Endothelial cell of umbilical vein (primary cell): ENCODE results near the gene ERBB2. TPM values are rescaled to one million over a fixed set of nuclear protein-coding genes. Genes with fewer than 3 reads are reported as not detected.

Experiments used
- BruUV-seq: library from RNA; stranded (reverse); fragments of 400-500 nt; replicated peaks from 2 replicates; lab custom pipeline; 2021; lab: Mats Ljungman, UMichigan
- CTCF ChIA-PET: fragments of 300-600, 350-600 bp; sonication (Branson Sonifier 250); formaldehyde crosslinking; loops from one replicate; lab custom pipeline; 2021; ENCODE audit warnings: antibody characterized with exemption, inconsistent platforms; lab: Charles Lee
- POLR2A ChIA-PET: fragments of 300-600, 350-600 bp; sonication (Branson Sonifier 250); formaldehyde crosslinking; loops from one replicate; lab custom pipeline; 2021; ENCODE audit warnings: antibody characterized with exemption, inconsistent platforms; lab: Charles Lee
- DNase-seq: peaks from one replicate; pipeline ENCODE4 v3.0.0-alpha.2; 2011; ENCODE audit warnings: low read depth, low spot score
- FAIRE-seq: peaks from 2 replicates; lab custom pipeline; 2011; peaks lifted over from hg19 to GRCh38; lab: Jason Lieb, UNC
- H2AFZ ChIP-seq: 2 replicates; pipeline ENCODE4 v1.6.0; 2012; ENCODE audit warnings: low read depth, low read length, control low read depth, inconsistent platforms
- H3K27ac ChIP-seq: 2 replicates; pipeline ENCODE4 v1.5.1; 2011; ENCODE audit warnings: low read depth, mild to moderate bottlenecking, control low read depth, low read length, moderate library complexity; ENCODE audit not compliant: insufficient read depth
- H3K27me3 ChIP-seq, 2 experiments: 2 replicates each; pipeline versions ENCODE4 v1.6.0 to v1.6.1; 2011; ENCODE audit warnings: low read length in 2 of 2, mixed read lengths in 1 of 2; ENCODE audit not compliant: control insufficient read depth in 2 of 2, insufficient read depth in 2 of 2
- H3K36me3 ChIP-seq, 2 experiments: 2 replicates in 1 of 2; 3 replicates in 1 of 2; pipeline ENCODE4 v1.5.1; 2011; ENCODE audit warnings: low read length in 2 of 2, mild to moderate bottlenecking in 1 of 2, moderate library complexity in 1 of 2; ENCODE audit not compliant: control insufficient read depth in 2 of 2, insufficient read depth in 2 of 2; ENCODE audit errors: extremely low read depth in 1 of 2
- H3K4me1 ChIP-seq: 3 replicates; pipeline ENCODE4 v1.5.1; 2011; ENCODE audit warnings: mild to moderate bottlenecking, low read length; ENCODE audit not compliant: control insufficient read depth, insufficient read depth; ENCODE audit errors: extremely low read depth
- H3K4me2 ChIP-seq: 2 replicates; pipeline ENCODE4 v1.6.1; 2011; ENCODE audit warnings: low read length, control low read depth, mixed read lengths; ENCODE audit not compliant: insufficient read depth
- H3K4me3 ChIP-seq, 3 experiments: fragments of 200-600 bp in 1 of 3; sonication (generic), shearing (Covaris generic) in 1 of 3; replicated peaks in 1 of 3; 2 replicates each; pipeline ENCODE4 v1.5.1; 2011 to 2016; ENCODE audit warnings: control low read depth in 3 of 3, low read length in 3 of 3, mild to moderate bottlenecking in 2 of 3, inconsistent platforms in 1 of 3, low read depth in 1 of 3, moderate library complexity in 1 of 3; ENCODE audit not compliant: insufficient read depth in 1 of 3
- H3K79me2 ChIP-seq: 2 replicates; pipeline ENCODE4 v1.6.0; 2012; ENCODE audit warnings: low read length, inconsistent platforms; ENCODE audit not compliant: control insufficient read depth, insufficient read depth
- H3K9ac ChIP-seq: replicated peaks from 2 replicates; pipeline ENCODE3; 2011; ENCODE audit warnings: low read length, control low read depth; ENCODE audit not compliant: insufficient read depth; ENCODE audit errors: extremely low read depth
- H3K9me1 ChIP-seq: replicated peaks from 3 replicates; pipeline ENCODE4 v1.6.0; 2011; ENCODE audit warnings: mild to moderate bottlenecking, low read length; ENCODE audit not compliant: control insufficient read depth, insufficient read depth; ENCODE audit errors: extremely low read depth
- H3K9me3 ChIP-seq: replicated peaks from 2 replicates; pipeline ENCODE4 v1.5.1; 2012; ENCODE audit warnings: low read length, inconsistent platforms; ENCODE audit not compliant: control insufficient read depth, insufficient read depth
- H4K20me1 ChIP-seq: replicated peaks from 2 replicates; pipeline ENCODE3; 2011; ENCODE audit warnings: mild to moderate bottlenecking, low read length; ENCODE audit not compliant: control insufficient read depth, insufficient read depth; ENCODE audit errors: extremely low read depth
- EZH2 ChIP-seq: IDR thresholded peaks from 2 replicates; pipeline ENCODE4 v1.6.1; 2012; ENCODE audit warnings: borderline replicate concordance, low read depth, mild to moderate bottlenecking, moderate library complexity, low read length, inconsistent platforms; ENCODE audit not compliant: severe bottlenecking
- FOS ChIP-seq: IDR thresholded peaks from 2 replicates; pipeline ENCODE4 v1.6.1; 2011; ENCODE audit warnings: mild to moderate bottlenecking, low read length, moderate library complexity, borderline replicate concordance; ENCODE audit not compliant: insufficient read depth
- GATA2 ChIP-seq: IDR thresholded peaks from 2 replicates; pipeline ENCODE4 v1.7.0; 2011; ENCODE audit warnings: low read depth, mild to moderate bottlenecking, moderate library complexity, mixed read lengths, low read length; ENCODE audit not compliant: insufficient read length, insufficient read depth
- JUN ChIP-seq: IDR thresholded peaks from 2 replicates; pipeline ENCODE4 v1.6.1; 2011; ENCODE audit warnings: borderline replicate concordance, low read depth; ENCODE audit not compliant: insufficient read length, insufficient read depth
- MYC ChIP-seq: IDR thresholded peaks from one replicate; pipeline ENCODE4 v1.6.1; 2011; ENCODE audit warnings: mild to moderate bottlenecking, low read depth, low read length
- POLR2A ChIP-seq: IDR thresholded peaks from 2 replicates; pipeline ENCODE4 v1.6.1; 2012; ENCODE audit warnings: low read depth, mild to moderate bottlenecking, control low read depth, low read length
- POLR2AphosphoS5 ChIP-seq: IDR thresholded peaks from 2 replicates; pipeline ENCODE4 v1.6.1; 2012; ENCODE audit warnings: low read depth, mild to moderate bottlenecking, control low read depth, low read length, moderate library complexity; ENCODE audit not compliant: insufficient read depth
- dilution Hi-C: fragments of 300-500 bp; cut with MboI; formaldehyde crosslinking; loops from one replicate; pipeline ENCODE4 v1.15.0; 2019; ENCODE audit warnings: low sequenced_read_pairs; ENCODE audit not compliant: extremely low pct_ligation_motif_present
- intact Hi-C: fragments of 100-400 bp; cut with micrococcal nuclease; formaldehyde crosslinking; loops from one replicate; pipeline ENCODE4 v1.10.0; 2022
- polyA plus RNA-seq, 4 experiments: library from polyadenylated mRNA; depleted of rRNA in 3 of 4; stranded (reverse) in 3 of 4; unstranded in 1 of 4; fragments of >200 nt; gene quantifications; 2 replicates each; pipeline versions ENCODE4 v1.2.1 to v1.2.3, GENCODE V29; 2011 to 2012; ENCODE audit warnings: missing spikeins in 1 of 4
- total RNA-seq: library from RNA; stranded (reverse); gene quantifications from 2 replicates; pipeline ENCODE4 v1.2.3, GENCODE V29; 2021
- TF ChIP-seq, protein P1 (sequence below), 2 donors: IDR thresholded peaks; 1 replicate in 1 of 2; 2 replicates in 1 of 2; pipeline ENCODE4 v1.5.1; 2011; ENCODE audit warnings: low read length in 2 of 2, mild to moderate bottlenecking in 2 of 2, moderate library complexity in 2 of 2, control low read depth in 1 of 2, inconsistent platforms in 1 of 2, low read depth in 1 of 2; ENCODE audit not compliant: insufficient read depth in 1 of 2; ENCODE audit errors: extremely low read depth in 1 of 2
- TF ChIP-seq, protein P2 (sequence below): IDR thresholded peaks from 2 replicates; pipeline ENCODE4 v1.6.1; 2011; ENCODE audit not compliant: insufficient read depth, insufficient read length

ERBB2 gene
- total and polyA plus RNA-seq, 2 donors (not counting 3 experiments of a cell fraction or from before 2014, with no cell fraction given): 20.6 to 32.9 TPM

DNA sequence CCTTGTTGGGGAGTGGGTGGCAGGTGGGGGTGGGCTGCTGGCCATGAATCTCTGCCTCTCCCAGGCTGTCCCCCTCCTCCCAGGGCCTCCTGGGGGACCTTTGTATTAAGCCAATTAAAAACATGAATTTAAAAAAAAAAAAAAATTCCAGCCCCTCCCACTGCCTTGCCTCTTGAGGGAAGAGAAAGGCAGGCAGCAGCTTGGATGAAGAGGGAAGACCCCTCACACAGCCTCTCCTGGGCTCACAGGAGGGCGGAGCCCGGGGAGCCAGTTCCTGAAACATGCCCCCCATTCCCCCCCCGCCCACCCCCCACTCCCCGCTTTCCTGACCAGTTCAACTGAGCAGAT lies 36.5 kb upstream of the ERBB2 start:
- peaks cover 0 to 2% of the 10 kb centered on the region in 2 experiments for H3K36me3 ChIP-seq
- no peaks in the 10 kb centered on the region for H3K9me3 ChIP-seq
- dilution Hi-C loops (no loop called here), intact Hi-C loops (no loop called here)
- no peak overlapping the region for H3K4me2 ChIP-seq
- no peaks in the 10 kb centered on the region for H3K9me1 ChIP-seq
- no peak overlapping the region for H3K27ac ChIP-seq
- FAIRE-seq (no peak), DNase-seq (no peak)
- ChIA-PET POLR2A (no interaction called here), CTCF (interaction anchor here (0.9 to 1.4 kb wide), 4 partner anchors 8 to 42 kb away, joined by 3 to 5 read pairs (median 4); no protein-coding TSS in a partner anchor)
- TF ChIP-seq EZH2 (no peak), MYC (no peak), POLR2AphosphoS5 (no peak), JUN (no peak), FOS (no peak), POLR2A (no peak), GATA2 (no peak)
- TF ChIP-seq, protein P1, sequence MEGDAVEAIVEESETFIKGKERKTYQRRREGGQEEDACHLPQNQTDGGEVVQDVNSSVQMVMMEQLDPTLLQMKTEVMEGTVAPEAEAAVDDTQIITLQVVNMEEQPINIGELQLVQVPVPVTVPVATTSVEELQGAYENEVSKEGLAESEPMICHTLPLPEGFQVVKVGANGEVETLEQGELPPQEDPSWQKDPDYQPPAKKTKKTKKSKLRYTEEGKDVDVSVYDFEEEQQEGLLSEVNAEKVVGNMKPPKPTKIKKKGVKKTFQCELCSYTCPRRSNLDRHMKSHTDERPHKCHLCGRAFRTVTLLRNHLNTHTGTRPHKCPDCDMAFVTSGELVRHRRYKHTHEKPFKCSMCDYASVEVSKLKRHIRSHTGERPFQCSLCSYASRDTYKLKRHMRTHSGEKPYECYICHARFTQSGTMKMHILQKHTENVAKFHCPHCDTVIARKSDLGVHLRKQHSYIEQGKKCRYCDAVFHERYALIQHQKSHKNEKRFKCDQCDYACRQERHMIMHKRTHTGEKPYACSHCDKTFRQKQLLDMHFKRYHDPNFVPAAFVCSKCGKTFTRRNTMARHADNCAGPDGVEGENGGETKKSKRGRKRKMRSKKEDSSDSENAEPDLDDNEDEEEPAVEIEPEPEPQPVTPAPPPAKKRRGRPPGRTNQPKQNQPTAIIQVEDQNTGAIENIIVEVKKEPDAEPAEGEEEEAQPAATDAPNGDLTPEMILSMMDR (IDR thresholded peaks at IDR 0.05; ENCODE audit: extremely low read depth in 1 of 2, insufficient read depth in 1 of 2, low read depth in 1 of 2, low read length in 2 of 2): no peak
- TF ChIP-seq, protein P2, sequence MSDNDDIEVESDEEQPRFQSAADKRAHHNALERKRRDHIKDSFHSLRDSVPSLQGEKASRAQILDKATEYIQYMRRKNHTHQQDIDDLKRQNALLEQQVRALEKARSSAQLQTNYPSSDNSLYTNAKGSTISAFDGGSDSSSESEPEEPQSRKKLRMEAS: no peak
- H3K9ac ChIP-seq: no peak overlapping the region
- H2AFZ ChIP-seq: no peak overlapping the region
- H3K27me3 ChIP-seq: peaks cover 4 to 10% of the 10 kb centered on the region in 2 experiments
- H3K4me1 ChIP-seq: peaks cover 16% of the 10 kb centered on the region
- H3K79me2 ChIP-seq: no peaks in the 10 kb centered on the region
- H3K4me3 ChIP-seq: no peak overlapping the region
- no peaks in the 10 kb centered on the region for H4K20me1 ChIP-seq
- no TSS peak for BruUV-seq
